Esophagus muscularis mucosa (tissue), 3 donors: ENCODE measurements around the gene TMX3.

ENCODE experiments used
- POLR2A ChIP-seq: fragments of 450-650 bp; IDR thresholded peaks from one replicate; pipeline ENCODE4 v1.6.1; 2017; ENCODE audit warnings: antibody characterized with exemption, moderate library complexity, mild to moderate bottlenecking, low read depth
- POLR2AphosphoS5 ChIP-seq, 2 donors: sonication (generic); formaldehyde crosslinking; IDR thresholded peaks; one replicate each; pipeline ENCODE4 v1.6.1; 2017; ENCODE audit warnings: antibody characterized with exemption in 2 of 2
- TF ChIP-seq, protein P1 (sequence below), 3 experiments: fragments of 200-600 bp in 2 of 3; fragments of 450-650 bp in 1 of 3; sonication (generic) in 2 of 3; IDR thresholded peaks; one replicate each; pipeline ENCODE4 v1.5.1; 2017 to 2019; ENCODE audit warnings: antibody characterized with exemption in 3 of 3, mild to moderate bottlenecking in 2 of 3, moderate library complexity in 1 of 3

DNA sequence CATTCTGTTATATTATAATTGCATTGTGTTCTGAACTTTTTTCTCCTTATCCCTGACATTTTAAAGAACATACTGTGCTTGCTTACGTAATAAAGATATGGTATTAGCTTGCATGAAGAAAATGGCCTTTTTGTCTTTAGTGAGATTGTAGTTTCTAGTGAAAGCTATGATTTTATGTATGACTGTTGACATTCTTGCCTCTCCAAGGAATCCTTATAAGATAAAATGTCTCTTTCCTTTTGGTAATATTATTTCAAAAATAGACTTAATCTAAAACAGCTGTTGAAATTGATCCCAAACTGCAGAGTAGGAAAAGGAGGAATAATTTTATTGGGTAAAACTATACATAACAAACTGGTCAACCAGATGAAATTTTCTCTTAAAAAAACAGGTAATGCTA lies 42.2 kb upstream of the TMX3 start:
- TF ChIP-seq, protein P1, sequence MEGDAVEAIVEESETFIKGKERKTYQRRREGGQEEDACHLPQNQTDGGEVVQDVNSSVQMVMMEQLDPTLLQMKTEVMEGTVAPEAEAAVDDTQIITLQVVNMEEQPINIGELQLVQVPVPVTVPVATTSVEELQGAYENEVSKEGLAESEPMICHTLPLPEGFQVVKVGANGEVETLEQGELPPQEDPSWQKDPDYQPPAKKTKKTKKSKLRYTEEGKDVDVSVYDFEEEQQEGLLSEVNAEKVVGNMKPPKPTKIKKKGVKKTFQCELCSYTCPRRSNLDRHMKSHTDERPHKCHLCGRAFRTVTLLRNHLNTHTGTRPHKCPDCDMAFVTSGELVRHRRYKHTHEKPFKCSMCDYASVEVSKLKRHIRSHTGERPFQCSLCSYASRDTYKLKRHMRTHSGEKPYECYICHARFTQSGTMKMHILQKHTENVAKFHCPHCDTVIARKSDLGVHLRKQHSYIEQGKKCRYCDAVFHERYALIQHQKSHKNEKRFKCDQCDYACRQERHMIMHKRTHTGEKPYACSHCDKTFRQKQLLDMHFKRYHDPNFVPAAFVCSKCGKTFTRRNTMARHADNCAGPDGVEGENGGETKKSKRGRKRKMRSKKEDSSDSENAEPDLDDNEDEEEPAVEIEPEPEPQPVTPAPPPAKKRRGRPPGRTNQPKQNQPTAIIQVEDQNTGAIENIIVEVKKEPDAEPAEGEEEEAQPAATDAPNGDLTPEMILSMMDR (IDR thresholded peaks at IDR 0.05): no peak
- TF ChIP-seq POLR2A (no peak), POLR2AphosphoS5 (IDR thresholded peaks at IDR 0.05) (no peak)
